HG02885 (cell line): ENCODE results near the gene EXPH5.

ENCODE experiments used
- ATAC-seq: cut with Tn5 transposase; IDR thresholded peaks from one replicate; pipeline ENCODE4 v1.9.1; 2021; ENCODE audit warnings: mild to moderate bottlenecking; ENCODE audit not compliant: unreplicated experiment, poor library complexity

Gene EXPH5

DNA sequence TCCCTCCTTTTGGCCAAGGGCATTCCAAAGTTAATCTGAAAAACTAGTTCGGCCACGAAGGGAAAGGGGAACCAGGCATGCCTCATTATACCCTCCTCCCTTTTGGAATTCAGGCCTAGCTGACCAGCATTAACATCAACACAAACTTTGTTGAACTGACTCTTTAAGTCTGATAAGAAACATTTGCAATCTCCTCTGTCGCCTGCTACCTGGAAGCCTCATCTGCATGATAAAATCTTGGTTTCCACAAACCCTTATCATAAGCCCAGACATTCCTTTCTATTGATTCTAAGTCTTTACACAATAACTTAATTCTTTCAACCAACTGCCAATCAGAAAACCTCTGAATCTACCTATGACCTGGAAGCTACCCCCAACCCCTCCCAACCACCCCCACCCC lies 106.7 kb downstream of the EXPH5 start:
- no peak for ATAC-seq

DNA sequence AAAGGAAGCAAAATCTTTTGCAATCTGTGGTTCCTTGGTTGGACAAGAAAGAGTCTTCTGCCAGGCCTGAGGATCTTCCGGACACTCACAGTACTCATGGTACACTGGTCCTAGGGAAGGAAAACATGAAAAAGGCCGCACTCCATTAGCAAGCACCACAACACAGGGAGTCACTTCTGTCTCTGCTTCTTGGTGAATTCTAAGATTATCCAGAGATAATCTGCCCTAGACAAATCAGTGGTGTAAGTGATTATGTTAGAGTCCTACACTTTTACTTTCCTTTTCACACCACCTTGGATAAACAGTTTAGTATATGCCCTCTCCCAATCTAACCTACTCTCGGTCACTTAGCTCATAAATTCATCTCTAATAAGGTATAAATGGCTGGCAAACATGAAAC lies 107.2 kb downstream of the EXPH5 start:
- no peak for ATAC-seq

DNA sequence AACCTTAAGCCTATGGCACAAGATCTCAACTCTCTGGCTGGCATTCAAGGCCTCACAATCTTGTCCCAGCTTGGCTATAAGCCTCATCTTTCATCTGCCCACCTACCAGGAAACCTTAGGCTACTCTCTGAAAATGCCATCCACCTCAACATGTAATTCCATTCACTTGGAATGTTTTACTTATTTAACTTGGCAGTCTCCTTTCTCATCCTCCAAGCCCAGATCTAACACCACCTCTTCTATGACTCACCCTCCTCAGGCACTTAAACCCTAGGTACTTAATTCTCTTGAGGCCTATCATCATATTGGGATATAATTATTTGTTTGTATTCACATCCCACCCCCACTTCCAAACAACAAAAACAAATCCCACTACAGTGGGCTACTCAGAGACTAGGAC lies 110.4 kb downstream of the EXPH5 start:
- no peak for ATAC-seq

DNA sequence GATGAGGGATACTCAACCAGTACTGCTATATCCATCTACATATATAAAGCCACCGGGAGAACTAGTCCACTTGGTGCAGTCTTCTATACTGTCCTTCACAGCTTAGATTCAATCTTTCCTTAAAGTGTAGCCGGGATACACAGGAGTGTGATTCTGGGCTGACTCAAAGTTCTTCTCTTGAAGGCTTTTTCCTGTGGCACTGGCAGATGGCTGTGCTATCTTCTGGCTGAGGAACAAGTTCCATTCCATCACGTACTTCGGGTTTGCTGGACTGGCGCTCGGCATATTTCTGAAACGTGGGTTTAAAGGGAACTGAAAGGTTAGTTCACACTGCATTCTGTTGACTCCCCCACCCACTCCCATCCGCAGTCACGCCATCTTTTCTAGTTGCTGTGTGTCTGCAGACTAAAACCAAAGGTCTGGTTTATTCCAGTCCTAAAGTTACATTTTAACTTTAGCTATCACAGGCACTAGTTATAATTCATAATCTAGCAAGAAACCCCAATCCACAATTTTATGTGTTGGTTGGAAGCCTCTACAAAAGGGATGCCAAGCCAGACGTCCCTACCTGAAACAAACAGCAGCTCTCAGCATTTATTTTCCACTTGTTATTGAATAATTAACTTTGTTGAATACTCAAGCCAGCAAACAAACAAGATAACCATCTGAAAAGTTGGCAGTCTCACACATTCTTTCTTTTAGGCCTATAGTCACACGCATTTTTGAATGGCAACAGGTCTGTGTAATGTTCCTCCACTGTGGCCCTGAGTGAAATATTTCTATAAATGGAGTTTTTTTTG lies 118.7 kb downstream of the EXPH5 start:
- ATAC-seq, result no peak

DNA sequence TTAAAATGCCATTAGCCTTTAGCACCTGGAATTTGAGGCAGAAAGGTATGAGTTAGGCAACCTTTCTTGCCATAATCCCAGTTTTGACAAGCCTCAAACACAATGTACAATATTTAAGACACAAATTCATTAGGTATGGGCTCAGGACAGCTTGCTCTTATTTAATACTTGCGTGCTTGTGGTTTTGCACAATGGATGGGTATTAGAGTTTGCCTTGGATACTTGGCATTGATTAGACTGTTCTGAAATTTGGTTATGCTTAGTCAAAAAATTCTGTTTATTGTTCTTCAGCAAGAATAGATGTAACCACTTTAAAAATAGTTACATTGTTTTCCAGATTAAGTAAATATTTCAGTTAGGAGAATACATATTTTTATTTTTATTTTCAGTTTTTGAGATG lies 120.9 kb downstream of the EXPH5 start:
- no peak for ATAC-seq

DNA sequence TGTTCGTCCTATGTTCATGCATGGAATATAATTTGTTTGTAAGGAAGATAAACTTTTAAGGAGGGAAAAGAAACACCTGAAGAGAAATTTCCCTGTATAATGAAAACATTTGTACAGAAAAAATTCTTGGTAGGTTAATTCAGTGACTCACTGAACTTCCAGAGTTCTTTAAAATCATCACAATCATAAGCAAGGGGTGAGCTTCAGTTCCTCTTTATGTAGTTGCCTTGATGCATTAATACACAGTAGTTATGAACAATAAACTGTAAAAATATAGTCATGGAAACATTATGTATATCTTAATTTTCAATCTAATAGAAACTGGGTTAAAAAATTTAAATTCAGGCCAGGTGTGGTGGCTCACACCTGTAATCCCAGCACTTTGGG lies 125.1 kb downstream of the EXPH5 start:
- no peak for ATAC-seq

DNA sequence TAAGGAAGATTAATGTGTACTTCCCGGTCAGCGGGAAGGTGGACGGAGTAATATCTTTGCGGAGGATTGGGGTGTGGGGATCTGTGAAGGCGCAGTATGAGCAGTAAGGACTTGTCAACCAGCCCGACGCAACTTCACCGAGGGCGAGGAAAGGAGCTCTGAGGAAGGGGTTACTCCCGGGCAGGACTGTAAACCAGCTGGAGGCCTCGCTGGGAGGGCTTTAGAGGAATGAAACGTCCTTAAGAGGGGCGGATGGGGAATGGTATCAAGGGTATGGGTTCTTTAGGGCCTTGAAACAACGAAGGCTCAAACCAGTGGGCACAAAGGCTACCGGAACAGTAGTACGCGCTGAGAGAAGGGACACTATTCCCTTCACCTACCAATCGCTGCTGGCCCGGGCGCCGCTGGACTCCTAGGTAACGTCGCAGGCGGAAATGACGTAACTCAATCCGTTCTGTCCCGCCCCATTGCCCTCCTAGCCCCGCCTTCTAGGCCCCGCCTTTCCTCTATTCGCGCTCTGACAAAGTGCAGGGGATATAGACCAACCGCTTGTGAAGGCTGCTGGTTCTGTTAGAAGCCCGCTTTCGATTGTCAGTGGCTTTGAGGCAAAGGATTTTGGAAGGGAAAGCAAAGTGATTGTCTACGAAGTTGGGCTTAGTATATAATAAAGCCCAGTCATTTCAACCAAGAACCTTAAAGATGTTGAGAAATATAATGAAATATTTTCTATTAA lies 126.3 kb downstream of the EXPH5 start, which contains the start of gene C11orf65:
Gene C11orf65 (minus strand): TSS at position 439 of the 733 bp plus-strand sequence. CDS start 5,970 bp downstream, outside the sequence.
- peak; percentile 98 for ATAC-seq

DNA sequence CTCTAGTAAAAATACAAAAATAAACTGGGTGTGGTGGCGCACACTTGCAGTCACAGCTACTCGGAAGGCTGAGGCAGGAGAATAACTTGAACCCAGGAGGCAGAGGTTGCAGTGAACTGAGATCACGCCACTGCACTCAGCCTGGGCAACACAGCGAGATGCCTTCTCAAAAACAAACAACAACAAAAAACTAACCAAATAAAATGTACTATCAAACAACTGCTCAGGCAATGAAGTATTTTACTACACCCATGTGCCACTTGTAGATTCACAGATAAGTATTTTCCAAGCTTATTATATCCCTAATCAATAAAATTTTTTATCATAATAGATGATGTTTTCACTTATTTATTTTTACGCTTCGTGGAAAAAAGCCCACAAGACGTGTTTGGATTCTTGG lies 127.2 kb downstream of the EXPH5 start:
- no peak for ATAC-seq
